22Rv1 (cell line): Measurements from ENCODE around the gene MFAP4.

Experiments used
- CTCF ChIP-seq: fragments of 450-650 bp; IDR thresholded peaks from 2 replicates; pipeline ENCODE4 v1.5.1; 2017; ENCODE audit warnings: mild to moderate bottlenecking
- ZFX ChIP-seq: fragments of 450-650 bp; IDR thresholded peaks from 2 replicates; pipeline ENCODE4 v1.6.1; 2017; ENCODE audit warnings: antibody characterized with exemption, borderline replicate concordance

- TF ChIP-seq CTCF (no peak), ZFX (no peak)
Measured at GRCh38 chr17:19345067-19345460, 41.9 kb downstream of the MFAP4 start.
